ENCODE measurements around the gene JUP. TPM values are rescaled to one million over a fixed set of nuclear protein-coding genes. Genes with fewer than 3 reads are reported as not detected.
A peak's percentile ranks its signal among the peaks of the same experiment; 100 is the strongest.

JUP gene
- total and polyA plus RNA-seq, 2 experiments from 2014 or later, result 209 to 214 TPM

DNA sequence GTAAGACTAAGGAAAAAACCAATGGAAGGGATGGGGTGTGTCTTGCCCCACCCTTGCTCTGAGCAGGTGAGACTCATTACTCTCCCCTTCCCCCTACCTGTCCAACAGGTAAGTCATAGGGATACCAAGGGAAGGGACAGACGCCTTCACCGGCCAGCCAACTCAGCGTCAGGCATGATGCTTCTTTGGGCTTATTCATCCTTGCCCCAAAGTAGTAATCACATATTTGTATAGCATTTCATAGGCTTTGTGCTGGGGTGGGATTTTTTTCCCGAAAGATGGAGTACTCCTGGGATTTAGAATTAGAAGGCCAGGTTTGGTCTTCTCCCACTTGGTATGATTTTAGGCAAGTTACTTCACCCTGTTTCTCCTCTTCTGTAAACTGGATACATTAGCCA, 509 bp upstream of the JUP start:
- Histone ChIP-seq H3K4me2 (peak overlapping the region; percentile 33), H3K36me3 (replicated peaks; ENCODE audit: insufficient read depth, low read depth) (no peaks in the 10 kb centered on the region), H3K4me1 (ENCODE audit: insufficient read depth) (peaks cover 8% of the 10 kb centered on the region), H3K4me3 (no peak overlapping the region), H2AFZ (no peak overlapping the region), H3K9me2 (replicated peaks; ENCODE audit: insufficient read depth) (no peaks in the 10 kb centered on the region), H3K79me2 (peaks cover 40% of the 10 kb centered on the region), H3K27me3 (no peaks in the 10 kb centered on the region), H3K27ac (peak overlapping the region; percentile 75), H3K9me3 (ENCODE audit: low read depth) (no peaks in the 10 kb centered on the region), H4K20me1 (ENCODE audit: insufficient read depth, poor library complexity, severe bottlenecking) (peaks cover 28% of the 10 kb centered on the region)
- no peak for DNase-seq (ENCODE audit: low spot score)
- TF ChIP-seq EZH2 (IDR thresholded peaks at IDR 0.05; ENCODE audit: borderline replicate concordance), result no peak
- no peak for TF ChIP-seq EZH2phosphoT487 (IDR thresholded peaks at IDR 0.05; ENCODE audit: low read depth, severe bottlenecking, unreplicated experiment)
- TF ChIP-seq, protein P1, sequence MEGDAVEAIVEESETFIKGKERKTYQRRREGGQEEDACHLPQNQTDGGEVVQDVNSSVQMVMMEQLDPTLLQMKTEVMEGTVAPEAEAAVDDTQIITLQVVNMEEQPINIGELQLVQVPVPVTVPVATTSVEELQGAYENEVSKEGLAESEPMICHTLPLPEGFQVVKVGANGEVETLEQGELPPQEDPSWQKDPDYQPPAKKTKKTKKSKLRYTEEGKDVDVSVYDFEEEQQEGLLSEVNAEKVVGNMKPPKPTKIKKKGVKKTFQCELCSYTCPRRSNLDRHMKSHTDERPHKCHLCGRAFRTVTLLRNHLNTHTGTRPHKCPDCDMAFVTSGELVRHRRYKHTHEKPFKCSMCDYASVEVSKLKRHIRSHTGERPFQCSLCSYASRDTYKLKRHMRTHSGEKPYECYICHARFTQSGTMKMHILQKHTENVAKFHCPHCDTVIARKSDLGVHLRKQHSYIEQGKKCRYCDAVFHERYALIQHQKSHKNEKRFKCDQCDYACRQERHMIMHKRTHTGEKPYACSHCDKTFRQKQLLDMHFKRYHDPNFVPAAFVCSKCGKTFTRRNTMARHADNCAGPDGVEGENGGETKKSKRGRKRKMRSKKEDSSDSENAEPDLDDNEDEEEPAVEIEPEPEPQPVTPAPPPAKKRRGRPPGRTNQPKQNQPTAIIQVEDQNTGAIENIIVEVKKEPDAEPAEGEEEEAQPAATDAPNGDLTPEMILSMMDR (IDR thresholded peaks at IDR 0.05; ENCODE audit: poor library complexity), result no peak
- 27% methylated on average over 4 of the region's 4 CpGs for WGBS (ENCODE audit: low lambda C conversion rate, missing lambda C conversion rate)

DNA sequence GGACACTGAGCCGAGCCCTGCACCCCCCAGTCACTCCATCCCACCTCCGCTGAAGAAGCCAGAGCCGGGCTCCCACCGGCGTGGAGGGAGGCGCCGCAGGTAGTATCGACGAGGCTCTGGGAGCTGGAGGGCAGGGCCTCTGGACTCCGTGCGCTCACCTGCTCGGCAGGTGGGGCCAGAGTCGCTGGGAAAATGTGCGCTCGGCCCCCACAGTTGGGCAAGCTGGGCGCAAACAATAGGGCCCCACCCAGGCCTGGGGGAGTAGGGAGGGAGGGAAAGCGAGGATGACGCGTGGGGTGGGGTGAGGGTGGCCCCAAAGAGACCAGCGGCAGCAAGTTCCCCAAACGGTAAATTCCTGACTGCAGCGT, 668 bp downstream of the JUP start:
- no peaks in the 10 kb centered on the region for H3K9me3 ChIP-seq (ENCODE audit: low read depth)
- 3% methylated on average over 15 of the region's 22 CpGs for WGBS (ENCODE audit: low lambda C conversion rate, missing lambda C conversion rate)
- TF ChIP-seq EZH2phosphoT487 (IDR thresholded peaks at IDR 0.05; ENCODE audit: low read depth, severe bottlenecking, unreplicated experiment) (no peak), EZH2 (IDR thresholded peaks at IDR 0.05; ENCODE audit: borderline replicate concordance) (no peak)
- TF ChIP-seq, protein P1 (IDR thresholded peaks at IDR 0.05; ENCODE audit: poor library complexity), result no peak
- peak overlapping the region; percentile 85 for H3K4me2 ChIP-seq
- no peaks in the 10 kb centered on the region for H3K36me3 ChIP-seq (replicated peaks; ENCODE audit: insufficient read depth, low read depth)
- H3K4me3 ChIP-seq, result peak overlapping the region; percentile 28
- DNase-seq (ENCODE audit: low spot score), result peak; percentile 86
- H2AFZ ChIP-seq, result no peak overlapping the region
- no peaks in the 10 kb centered on the region for H3K9me2 ChIP-seq (replicated peaks; ENCODE audit: insufficient read depth)
- peaks cover 50% of the 10 kb centered on the region for H3K79me2 ChIP-seq
- H4K20me1 ChIP-seq (ENCODE audit: insufficient read depth, poor library complexity, severe bottlenecking), result peaks cover 40% of the 10 kb centered on the region
- H3K27me3 ChIP-seq, result no peaks in the 10 kb centered on the region
- H3K4me1 ChIP-seq (ENCODE audit: insufficient read depth), result peaks cover 12% of the 10 kb centered on the region
- peak overlapping the region; percentile 93 for H3K27ac ChIP-seq

DNA sequence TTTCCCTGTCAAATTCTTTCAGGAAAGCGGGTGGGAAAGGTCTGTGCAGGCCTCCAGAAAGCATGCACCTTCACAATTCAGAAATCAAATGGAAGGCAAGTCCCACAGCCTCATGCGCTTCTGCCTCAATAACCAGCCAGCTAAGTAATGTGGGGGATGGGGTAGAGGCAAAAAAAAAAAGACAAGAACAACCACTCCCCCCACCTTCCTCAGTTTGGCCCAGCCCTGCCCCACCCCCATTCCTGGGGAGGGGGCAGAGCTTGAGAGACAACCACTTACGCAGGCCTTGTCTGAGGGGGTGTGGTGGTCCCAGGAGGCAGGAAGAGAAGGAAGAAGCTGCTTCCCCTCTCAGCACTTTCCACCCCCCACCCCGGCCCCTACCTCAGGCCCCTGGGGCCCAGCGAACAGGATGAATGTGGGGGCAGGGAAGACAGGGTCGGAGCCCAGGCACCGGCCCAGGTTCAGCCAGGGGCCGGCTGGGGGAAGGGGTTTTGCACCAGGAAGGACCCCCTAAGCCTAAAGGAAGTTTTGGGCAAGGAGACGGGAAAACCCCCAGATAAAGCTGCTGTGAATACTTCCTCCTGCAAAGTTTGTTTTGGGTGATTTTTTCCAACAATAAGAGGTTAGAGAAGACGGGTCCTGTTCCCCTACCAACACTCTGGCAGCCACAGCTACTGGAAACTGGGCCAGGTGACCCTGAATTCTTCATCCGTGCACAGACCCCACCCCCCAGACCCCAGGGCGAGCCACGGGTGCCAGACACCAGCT, 1.2 kb downstream of the JUP start:
- Histone ChIP-seq H3K79me2 (peaks cover 56% of the 10 kb centered on the region), H3K4me1 (ENCODE audit: insufficient read depth) (peaks cover 12% of the 10 kb centered on the region), H3K9me2 (replicated peaks; ENCODE audit: insufficient read depth) (no peaks in the 10 kb centered on the region), H3K9me3 (ENCODE audit: low read depth) (no peaks in the 10 kb centered on the region), H2AFZ (no peak overlapping the region), H3K36me3 (replicated peaks; ENCODE audit: insufficient read depth, low read depth) (no peaks in the 10 kb centered on the region), H3K27me3 (no peaks in the 10 kb centered on the region), H3K4me3 (peak overlapping the region; percentile 28), H3K4me2 (peak overlapping the region; percentile 85), H4K20me1 (ENCODE audit: insufficient read depth, poor library complexity, severe bottlenecking) (peaks cover 45% of the 10 kb centered on the region), H3K27ac (peak overlapping the region; percentile 93)
- DNase-seq (ENCODE audit: low spot score), result peak; percentile 88
- no peak for TF ChIP-seq EZH2 (IDR thresholded peaks at IDR 0.05; ENCODE audit: borderline replicate concordance)
- TF ChIP-seq, protein P1 (IDR thresholded peaks at IDR 0.05; ENCODE audit: poor library complexity), result no peak
- 5% methylated on average over 11 of the region's 13 CpGs for WGBS (ENCODE audit: low lambda C conversion rate, missing lambda C conversion rate)

Measured in hepatocyte (in vitro differentiated cells).